ENCODE data around the gene RAB3GAP2. TPM values are rescaled to one million over a fixed set of nuclear protein-coding genes. Genes with fewer than 3 reads are reported as not detected.

RAB3GAP2 gene
- total RNA-seq, 1 experiment from 2014 or later = 64.3 TPM

GRCh38 chr1:220321758-220322157, 49.5 kb upstream of the RAB3GAP2 start:
- Mint-ChIP-seq H3K4me1 (peaks cover 19% of the 10 kb centered on the region), H3K4me3 (no peak overlapping the region), H3K36me3 (no peaks in the 10 kb centered on the region), H3K27ac (no peak overlapping the region), H3K9me3 (peaks cover 13% of the 10 kb centered on the region), H3K27me3 (ENCODE audit: low read depth) (no peaks in the 10 kb centered on the region)
- ChIA-PET CTCF (no interaction called here), POLR2A (no interaction called here)
- TF ChIP-seq GRHL2 (CRISPR knock-in tag; IDR thresholded peaks at IDR 0.05; ENCODE audit: insufficient replicate concordance, severe bottlenecking) (no peak), ATF3 (CRISPR knock-in tag; conservative IDR thresholded peaks at IDR 0.05) (no peak), NFE2L1 (CRISPR knock-in tag; IDR thresholded peaks at IDR 0.05) (no peak), GTF2I (CRISPR knock-in tag; conservative IDR thresholded peaks at IDR 0.05) (no peak), RORB (CRISPR knock-in tag; IDR thresholded peaks at IDR 0.05) (no peak), ZNF232 (CRISPR knock-in tag; IDR thresholded peaks at IDR 0.05) (no peak), ZNF416 (CRISPR knock-in tag; IDR thresholded peaks at IDR 0.05) (no peak), CREM (CRISPR knock-in tag; IDR thresholded peaks at IDR 0.05) (no peak), OVOL2 (CRISPR knock-in tag; IDR thresholded peaks at IDR 0.05; ENCODE audit: borderline replicate concordance) (no peak), PRRX2 (CRISPR knock-in tag; IDR thresholded peaks at IDR 0.05) (no peak), NR2C2 (CRISPR knock-in tag; IDR thresholded peaks at IDR 0.05) (no peak), STAT6 (CRISPR knock-in tag; conservative IDR thresholded peaks at IDR 0.05; ENCODE audit: low read depth) (no peak), CBFB (CRISPR knock-in tag; IDR thresholded peaks at IDR 0.05; ENCODE audit: low read depth) (no peak)
- TF ChIP-seq, protein P1, sequence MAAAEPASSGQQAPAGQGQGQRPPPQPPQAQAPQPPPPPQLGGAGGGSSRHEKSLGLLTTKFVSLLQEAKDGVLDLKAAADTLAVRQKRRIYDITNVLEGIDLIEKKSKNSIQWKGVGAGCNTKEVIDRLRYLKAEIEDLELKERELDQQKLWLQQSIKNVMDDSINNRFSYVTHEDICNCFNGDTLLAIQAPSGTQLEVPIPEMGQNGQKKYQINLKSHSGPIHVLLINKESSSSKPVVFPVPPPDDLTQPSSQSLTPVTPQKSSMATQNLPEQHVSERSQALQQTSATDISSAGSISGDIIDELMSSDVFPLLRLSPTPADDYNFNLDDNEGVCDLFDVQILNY (CRISPR knock-in tag; IDR thresholded peaks at IDR 0.05) = no peak
- TF ChIP-seq, protein P2, sequence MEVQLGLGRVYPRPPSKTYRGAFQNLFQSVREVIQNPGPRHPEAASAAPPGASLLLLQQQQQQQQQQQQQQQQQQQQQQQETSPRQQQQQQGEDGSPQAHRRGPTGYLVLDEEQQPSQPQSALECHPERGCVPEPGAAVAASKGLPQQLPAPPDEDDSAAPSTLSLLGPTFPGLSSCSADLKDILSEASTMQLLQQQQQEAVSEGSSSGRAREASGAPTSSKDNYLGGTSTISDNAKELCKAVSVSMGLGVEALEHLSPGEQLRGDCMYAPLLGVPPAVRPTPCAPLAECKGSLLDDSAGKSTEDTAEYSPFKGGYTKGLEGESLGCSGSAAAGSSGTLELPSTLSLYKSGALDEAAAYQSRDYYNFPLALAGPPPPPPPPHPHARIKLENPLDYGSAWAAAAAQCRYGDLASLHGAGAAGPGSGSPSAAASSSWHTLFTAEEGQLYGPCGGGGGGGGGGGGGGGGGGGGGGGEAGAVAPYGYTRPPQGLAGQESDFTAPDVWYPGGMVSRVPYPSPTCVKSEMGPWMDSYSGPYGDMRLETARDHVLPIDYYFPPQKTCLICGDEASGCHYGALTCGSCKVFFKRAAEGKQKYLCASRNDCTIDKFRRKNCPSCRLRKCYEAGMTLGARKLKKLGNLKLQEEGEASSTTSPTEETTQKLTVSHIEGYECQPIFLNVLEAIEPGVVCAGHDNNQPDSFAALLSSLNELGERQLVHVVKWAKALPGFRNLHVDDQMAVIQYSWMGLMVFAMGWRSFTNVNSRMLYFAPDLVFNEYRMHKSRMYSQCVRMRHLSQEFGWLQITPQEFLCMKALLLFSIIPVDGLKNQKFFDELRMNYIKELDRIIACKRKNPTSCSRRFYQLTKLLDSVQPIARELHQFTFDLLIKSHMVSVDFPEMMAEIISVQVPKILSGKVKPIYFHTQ (CRISPR knock-in tag; IDR thresholded peaks at IDR 0.05) = no peak
- TF ChIP-seq, protein P3, sequence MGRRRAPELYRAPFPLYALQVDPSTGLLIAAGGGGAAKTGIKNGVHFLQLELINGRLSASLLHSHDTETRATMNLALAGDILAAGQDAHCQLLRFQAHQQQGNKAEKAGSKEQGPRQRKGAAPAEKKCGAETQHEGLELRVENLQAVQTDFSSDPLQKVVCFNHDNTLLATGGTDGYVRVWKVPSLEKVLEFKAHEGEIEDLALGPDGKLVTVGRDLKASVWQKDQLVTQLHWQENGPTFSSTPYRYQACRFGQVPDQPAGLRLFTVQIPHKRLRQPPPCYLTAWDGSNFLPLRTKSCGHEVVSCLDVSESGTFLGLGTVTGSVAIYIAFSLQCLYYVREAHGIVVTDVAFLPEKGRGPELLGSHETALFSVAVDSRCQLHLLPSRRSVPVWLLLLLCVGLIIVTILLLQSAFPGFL (CRISPR knock-in tag; IDR thresholded peaks at IDR 0.05; ENCODE audit: borderline replicate concordance) = no peak
- DNase-seq (ENCODE audit: low spot score) (no peak), ATAC-seq (peak; percentile 26; the same call in 1 of the 2 replicates)

GRCh38 chr1:220320709-220321108, 48.5 kb upstream of the RAB3GAP2 start:
- peaks cover 10% of the 10 kb centered on the region for H3K4me1 Mint-ChIP-seq
- no peak overlapping the region for H3K4me3 Mint-ChIP-seq
- ChIA-PET CTCF (interaction anchor here (1.6 kb wide), 1 partner anchor 23 kb away, joined by 4 read pairs; no protein-coding TSS in a partner anchor), POLR2A (no interaction called here)
- H3K9me3 Mint-ChIP-seq = peaks cover 13% of the 10 kb centered on the region
- no peaks in the 10 kb centered on the region for H3K27me3 Mint-ChIP-seq (ENCODE audit: low read depth)
- DNase-seq (ENCODE audit: low spot score) (no peak), ATAC-seq (no peak)
- H3K36me3 Mint-ChIP-seq = no peaks in the 10 kb centered on the region
- H3K27ac Mint-ChIP-seq = no peak overlapping the region
- TF ChIP-seq, protein P4, sequence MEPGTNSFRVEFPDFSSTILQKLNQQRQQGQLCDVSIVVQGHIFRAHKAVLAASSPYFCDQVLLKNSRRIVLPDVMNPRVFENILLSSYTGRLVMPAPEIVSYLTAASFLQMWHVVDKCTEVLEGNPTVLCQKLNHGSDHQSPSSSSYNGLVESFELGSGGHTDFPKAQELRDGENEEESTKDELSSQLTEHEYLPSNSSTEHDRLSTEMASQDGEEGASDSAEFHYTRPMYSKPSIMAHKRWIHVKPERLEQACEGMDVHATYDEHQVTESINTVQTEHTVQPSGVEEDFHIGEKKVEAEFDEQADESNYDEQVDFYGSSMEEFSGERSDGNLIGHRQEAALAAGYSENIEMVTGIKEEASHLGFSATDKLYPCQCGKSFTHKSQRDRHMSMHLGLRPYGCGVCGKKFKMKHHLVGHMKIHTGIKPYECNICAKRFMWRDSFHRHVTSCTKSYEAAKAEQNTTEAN (CRISPR knock-in tag; IDR thresholded peaks at IDR 0.05) = no peak
- no peak for TF ChIP-seq ATF1 (CRISPR knock-in tag; IDR thresholded peaks at IDR 0.05)
- no peak for TF ChIP-seq FOXP1 (CRISPR knock-in tag; IDR thresholded peaks at IDR 0.05; ENCODE audit: borderline replicate concordance)
- TF ChIP-seq, protein P5, sequence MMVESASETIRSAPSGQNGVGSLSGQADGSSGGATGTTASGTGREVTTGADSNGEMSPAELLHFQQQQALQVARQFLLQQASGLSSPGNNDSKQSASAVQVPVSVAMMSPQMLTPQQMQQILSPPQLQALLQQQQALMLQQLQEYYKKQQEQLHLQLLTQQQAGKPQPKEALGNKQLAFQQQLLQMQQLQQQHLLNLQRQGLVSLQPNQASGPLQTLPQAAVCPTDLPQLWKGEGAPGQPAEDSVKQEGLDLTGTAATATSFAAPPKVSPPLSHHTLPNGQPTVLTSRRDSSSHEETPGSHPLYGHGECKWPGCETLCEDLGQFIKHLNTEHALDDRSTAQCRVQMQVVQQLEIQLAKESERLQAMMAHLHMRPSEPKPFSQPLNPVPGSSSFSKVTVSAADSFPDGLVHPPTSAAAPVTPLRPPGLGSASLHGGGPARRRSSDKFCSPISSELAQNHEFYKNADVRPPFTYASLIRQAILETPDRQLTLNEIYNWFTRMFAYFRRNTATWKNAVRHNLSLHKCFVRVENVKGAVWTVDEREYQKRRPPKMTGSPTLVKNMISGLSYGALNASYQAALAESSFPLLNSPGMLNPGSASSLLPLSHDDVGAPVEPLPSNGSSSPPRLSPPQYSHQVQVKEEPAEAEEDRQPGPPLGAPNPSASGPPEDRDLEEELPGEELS (CRISPR knock-in tag; IDR thresholded peaks at IDR 0.05) = no peak
- no peak for TF ChIP-seq CTCF (IDR thresholded peaks at IDR 0.05)
- TF ChIP-seq, protein P6, sequence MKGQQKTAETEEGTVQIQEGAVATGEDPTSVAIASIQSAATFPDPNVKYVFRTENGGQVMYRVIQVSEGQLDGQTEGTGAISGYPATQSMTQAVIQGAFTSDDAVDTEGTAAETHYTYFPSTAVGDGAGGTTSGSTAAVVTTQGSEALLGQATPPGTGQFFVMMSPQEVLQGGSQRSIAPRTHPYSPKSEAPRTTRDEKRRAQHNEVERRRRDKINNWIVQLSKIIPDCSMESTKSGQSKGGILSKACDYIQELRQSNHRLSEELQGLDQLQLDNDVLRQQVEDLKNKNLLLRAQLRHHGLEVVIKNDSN (CRISPR knock-in tag; IDR thresholded peaks at IDR 0.05) = no peak
- TF ChIP-seq OVOL2 (CRISPR knock-in tag; IDR thresholded peaks at IDR 0.05; ENCODE audit: borderline replicate concordance) = no peak
